GM19438 (cell line): ENCODE results near the gene BLZF1.
"Not testable (repeated sequence)": the region's sequence is repeated elsewhere in the genome, so short reads cannot be mapped to it uniquely, and the experiment has no call there.

Experiments
- ATAC-seq: cut with Tn5 transposase; IDR thresholded peaks from one replicate; pipeline ENCODE4 v1.9.1; 2021; ENCODE audit warnings: low read depth; ENCODE audit not compliant: unreplicated experiment

Gene BLZF1

DNA sequence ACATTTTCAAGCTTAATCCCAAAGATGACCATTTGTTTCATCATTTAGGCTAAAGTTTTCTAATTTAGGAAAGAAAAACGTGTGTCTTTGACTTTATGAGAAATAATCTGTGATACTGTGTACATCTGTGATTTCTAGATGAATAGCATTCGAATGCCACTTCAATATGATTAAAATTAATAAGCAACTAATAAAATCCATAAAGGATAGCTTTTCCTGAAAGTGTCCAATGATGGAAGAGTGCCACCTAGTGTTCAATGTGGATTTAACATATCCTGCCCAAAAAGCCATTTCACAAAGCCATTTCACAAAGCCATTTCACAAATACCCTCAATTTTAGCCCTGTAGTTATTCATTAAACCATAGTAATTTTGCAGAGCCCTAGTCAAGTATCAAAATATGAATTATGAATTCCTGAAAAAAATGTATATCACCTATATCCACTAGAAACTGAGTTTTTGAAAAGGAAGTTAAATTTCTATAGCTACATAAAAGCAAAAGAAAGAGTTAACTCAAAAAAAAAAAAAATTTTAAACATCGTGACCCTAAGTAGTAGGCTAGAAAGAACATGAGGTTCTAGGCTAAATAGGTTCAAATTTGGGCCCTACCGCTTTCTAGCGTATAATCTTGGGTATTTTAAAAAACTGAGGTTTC, 19.5 kb upstream of the BLZF1 start:
- ATAC-seq: no peak

DNA sequence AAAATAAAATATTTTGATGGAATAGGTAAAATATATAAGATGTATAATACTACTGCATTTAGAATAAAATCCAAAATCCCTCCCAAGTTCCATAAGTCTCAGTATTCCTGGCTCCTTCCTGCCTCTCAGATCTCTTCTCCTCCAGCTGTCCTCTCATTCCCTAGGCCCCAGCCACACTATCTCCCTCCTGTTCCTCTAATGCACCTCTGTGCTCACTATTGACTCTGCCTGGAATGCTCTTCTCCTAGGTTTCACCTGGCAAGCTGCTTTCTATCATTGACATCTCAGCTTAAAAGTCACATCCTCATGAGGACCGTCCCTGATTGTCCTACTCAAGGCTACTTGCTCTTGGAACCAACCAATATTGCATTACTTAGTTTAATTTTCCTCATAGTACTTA, 7.6 kb upstream of the BLZF1 start:
- no peak for ATAC-seq

DNA sequence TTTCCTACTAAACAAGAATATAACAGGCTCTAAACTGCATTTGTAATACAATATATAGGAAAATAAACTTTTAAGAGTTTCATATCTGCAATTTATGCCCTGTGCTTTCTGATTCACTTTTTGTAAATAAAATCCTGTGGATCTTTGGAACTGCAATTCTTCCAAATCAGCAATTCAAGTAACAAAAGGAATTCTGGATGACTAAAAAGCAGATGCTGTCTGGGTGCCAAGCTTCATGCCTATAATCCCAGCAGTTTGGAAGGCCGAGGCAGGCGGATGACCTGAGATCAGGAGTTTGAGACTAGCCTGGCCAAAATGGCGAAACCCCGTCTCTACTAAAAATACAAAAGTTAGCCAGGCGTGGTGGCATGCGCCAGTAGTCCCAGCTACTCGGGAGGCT, 6.7 kb upstream of the BLZF1 start:
- ATAC-seq: no peak

DNA sequence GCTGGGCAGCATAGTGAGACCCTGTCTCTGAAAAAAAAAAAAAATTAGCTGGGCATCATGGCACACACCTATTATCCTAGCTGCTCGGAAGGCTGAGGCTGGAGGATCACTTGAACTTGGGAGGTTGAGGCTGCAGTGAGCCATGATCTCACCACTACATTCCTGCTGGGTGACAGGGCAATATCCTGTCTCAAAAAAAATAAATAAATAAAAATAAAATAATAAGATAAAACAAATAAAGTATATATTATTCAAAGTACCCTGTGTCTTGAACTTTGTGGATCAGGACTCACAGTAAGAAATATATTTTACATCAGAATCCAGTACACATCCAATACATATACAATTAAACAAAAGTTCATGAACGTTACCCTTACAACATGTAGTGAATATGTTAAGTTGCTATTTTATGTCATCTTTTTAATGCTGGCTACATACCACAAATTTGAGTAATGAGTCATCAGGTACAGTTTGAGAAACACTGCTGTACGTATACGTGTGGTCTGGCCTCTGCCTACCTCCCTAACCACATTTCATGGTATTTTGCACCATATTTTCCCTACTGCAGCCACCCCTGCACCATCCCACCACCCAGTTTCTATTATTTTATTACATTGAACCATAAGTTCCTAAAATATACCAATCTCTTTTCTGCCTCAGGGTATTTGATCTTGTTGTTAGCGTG, 4.8 kb upstream of the BLZF1 start:
- ATAC-seq: no peak

DNA sequence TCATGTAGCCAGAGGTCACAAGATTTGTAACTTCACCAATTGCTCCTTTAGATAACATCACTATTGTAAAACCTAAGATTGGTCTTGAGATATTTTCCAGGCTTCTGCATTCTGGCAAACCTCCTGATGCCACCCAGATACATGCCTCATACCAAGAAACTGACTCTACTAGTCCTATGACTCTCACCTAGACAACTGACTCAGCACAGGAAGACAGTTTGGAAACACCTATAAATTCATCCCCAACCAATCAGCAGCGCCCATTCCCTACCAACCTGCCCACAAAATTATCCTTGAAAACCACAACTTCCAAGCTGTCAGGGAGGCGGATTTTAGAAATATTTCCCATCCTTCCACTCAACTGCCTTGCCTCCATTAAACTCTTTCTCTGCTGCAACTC, 3.0 kb upstream of the BLZF1 start:
- ATAC-seq: no peak

DNA sequence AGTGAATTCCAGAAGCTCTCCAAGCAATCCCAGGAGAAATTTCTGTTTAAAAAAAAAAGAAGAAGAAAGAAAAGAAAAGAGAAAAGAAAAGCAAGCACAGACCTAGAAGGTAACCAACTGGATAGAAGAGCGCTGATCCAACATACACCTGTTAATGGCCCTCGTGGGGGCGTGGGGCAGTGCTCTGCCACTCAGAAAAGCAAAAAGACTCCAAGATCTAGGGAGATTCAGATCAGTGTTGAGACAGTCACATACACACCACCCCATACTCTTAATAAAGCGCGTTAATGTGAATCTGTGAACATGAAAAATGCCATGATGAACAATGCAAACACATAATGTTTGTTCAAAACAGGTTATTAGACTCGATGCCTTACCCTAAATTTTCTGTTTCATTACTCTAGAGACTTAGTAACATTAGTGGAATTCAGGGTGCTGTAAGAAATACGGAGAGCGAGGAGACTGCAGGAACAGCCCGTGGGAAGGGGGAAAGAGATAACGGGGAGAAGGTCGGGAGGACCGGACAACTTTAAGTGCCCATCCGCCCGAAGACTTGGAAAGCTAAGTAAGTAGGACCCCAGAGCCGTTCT, 804 bp upstream of the BLZF1 start:
- no peak for ATAC-seq

DNA sequence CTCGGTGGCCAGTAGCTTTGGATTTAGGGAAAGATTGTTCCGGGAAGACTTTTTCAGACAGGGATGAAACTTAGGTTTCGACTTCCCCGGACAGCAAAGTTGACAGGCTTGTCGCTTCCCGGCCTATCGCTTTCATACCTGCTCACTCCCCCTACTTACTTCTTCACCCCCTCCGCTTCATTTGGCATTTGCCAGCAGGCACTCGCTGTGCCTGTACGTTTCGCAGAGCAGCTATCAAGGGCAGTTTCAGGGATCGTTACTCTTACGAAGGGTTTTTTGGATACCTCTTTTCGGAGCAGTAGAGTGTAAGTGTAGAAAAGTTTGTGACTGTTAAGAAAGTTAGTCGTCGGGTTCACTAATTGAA, 393 bp downstream of the BLZF1 start:
- ATAC-seq: no peak

DNA sequence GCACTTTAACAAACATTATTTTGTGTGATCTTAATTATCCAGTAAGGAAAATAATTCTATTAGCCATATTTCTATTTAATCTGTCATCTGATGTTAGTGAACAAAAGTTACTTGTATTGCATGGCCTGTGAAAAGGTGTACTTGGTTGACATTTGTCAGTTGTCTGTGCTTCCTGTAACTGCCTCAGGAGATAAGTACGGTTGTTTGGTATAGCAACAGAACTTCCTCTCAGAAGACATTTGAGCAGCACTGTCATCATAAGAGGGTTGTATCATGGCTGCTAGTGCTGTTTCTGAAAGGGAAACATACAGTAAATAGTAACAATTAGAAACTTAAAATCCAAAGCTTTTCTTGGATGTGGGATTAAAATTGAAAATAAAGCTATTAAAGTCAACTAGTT, 3.4 kb downstream of the BLZF1 start:
- no peak for ATAC-seq

DNA sequence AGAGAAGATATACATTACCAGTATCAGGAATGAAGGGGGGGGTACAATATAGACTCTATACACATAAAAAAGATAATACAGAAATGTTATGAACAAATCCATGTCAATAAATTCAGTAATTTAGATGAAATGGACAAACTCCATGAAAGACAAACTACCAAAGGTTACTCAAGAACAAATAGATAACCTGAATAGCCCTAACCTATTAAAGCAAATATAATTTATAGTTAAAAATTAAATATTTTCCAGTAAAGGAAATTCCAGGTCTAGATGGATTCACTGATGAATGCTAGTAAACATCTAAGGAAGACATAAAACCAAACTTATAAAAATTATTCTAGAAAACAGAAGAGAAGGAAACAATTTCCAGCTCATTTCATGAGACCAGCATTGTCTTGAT, 13.2 kb downstream of the BLZF1 start:
- ATAC-seq: no peak

DNA sequence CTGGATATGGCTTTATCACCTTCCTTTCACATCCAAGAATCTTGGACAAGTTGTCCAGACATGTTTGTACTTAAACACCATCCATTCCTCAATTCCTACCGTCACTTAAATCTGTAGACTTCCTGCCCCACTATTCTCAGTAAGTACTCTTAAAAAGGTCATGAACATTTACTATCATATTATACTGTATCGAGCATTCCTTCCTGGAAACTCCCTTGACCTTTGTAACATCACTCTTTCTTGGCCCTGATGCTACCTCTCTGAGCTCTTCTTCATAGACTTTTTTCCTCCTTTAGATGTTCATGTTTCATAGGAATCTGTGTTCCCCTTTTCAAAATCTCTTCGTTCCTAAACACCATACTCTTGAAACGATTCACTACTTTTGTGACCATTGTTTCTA, 15.5 kb downstream of the BLZF1 start:
- ATAC-seq: no peak

DNA sequence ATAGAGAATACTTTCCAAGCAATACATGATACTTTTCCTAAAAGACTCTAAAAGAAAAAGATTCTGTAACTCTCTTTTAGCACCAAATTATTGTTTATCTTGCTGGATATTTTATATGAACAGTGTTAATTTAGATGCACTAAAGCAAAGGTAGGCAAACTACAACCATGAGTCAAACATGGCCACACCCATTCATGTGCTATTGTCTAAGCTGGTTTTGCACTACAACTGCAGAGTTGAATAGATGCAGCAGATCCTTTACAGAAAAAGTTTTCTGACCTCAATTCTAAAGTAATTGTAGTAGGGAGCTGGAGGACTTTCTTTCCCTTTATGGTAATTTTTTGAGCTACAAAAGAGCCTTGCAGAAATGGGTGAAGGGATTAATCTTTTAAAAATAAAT, 19.4 kb downstream of the BLZF1 start:
- no peak for ATAC-seq

DNA sequence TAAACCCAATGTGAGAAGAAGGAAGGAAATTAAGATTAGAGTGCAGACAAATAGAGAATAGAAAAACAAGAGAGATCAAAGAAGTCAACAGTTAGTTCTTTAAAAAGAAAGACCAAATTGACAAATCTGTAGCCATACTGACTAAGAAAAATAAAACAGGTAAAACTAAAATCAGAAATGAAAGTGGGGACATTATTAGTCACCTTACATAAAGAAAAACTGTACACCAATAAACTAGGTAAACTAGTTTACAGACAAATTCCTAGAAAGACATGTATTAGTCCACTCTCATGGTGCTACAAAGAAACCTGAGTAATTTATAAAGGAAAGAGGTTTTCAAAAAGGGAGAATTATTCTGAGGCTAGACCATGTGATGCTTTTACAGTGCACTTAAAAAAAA, 22.3 kb downstream of the BLZF1 start:
- no peak for ATAC-seq

DNA sequence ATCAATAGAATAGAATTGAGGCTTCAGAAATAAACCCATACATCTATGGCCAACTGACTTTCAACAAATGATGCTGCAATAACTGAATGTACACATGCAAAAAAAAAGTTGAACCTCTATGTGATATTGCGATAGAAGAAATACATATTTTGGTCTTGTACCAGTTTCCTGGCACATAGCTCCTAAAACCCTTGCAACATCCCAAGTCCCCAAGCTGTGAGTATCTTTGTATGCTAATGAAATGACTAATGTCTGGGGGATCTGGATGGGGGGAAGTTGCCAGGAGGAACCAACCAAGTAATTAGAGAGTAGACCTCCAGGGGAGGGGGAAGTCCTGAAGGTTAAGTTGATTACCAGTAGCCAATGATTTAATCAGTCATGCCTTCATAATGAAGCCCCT, 24.4 kb downstream of the BLZF1 start:
- no peak for ATAC-seq

DNA sequence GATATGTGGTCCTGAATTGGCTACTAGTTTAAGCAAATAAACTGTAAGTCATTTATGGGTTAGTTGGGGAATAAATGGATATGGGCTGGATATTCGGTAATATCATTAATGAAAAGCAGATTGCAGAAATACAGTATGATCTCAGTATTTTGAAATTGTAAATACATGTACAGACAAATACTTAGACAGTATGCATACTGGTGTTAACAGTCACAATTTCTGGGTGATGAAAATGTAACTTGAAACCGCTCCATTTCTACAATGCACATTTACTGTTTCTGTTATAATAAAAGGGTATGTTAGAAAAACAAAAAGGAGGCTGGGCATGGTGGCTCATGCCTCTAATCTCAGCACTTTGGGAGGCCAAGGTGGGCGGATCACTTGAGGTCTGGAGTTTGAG, 28.0 kb downstream of the BLZF1 start:
- ATAC-seq: no peak

DNA sequence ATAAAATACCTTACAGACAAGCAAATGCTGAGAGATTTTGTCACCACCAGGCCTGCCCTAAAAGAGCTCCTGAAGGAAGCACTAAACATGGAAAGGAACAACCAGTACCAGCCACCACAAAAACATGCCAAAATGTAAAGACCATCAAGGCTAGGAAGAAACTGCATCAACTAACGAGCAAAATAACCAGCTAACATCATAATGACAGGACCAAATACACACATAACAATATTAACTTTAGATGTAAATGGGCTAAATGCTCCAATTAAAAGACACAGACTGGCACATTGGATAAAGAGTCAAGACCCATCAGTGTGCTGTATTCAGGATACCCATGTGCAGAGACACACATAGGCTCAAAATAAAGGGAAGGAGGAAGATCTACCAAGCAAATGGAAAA, 34.6 kb downstream of the BLZF1 start:
- ATAC-seq: not testable (repeated sequence)

DNA sequence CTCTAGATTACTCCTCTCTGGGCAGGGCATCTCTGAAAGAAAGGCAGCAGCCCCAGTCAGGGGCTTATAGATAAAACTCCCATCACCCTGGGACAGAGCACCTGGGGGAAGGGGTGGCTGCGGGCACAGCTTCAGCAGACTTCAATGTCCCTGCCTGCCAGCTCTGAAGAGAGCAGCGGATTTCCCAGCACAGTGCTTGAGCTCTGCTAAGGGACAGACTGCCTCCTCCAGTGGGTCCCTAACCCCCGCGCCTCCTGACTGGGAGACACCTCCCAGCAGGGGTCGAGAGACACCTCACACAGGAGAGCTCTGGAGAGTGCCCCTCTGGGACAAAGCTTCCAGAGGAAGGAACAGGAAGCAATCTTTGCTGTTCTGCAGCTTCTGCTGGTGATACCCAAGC, 40.3 kb downstream of the BLZF1 start:
- not testable (repeated sequence) for ATAC-seq

DNA sequence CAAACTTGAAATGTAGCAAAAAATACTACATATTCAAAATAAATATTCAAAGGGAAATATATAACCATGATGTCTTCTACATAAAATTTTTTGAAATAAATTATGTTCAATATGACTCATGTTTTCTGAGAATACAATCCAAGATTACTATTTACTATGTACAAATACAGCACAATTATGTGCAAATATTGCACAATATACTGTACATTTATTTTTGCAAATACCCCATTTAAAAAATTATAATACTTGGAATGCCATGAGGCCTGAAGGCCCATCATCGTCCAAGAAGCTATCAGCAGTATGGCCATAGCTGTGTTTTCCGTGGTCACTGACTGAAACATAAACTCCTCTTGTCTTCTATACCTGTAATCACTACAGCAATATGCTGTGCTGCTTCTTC, 47.0 kb downstream of the BLZF1 start:
- no peak for ATAC-seq

DNA sequence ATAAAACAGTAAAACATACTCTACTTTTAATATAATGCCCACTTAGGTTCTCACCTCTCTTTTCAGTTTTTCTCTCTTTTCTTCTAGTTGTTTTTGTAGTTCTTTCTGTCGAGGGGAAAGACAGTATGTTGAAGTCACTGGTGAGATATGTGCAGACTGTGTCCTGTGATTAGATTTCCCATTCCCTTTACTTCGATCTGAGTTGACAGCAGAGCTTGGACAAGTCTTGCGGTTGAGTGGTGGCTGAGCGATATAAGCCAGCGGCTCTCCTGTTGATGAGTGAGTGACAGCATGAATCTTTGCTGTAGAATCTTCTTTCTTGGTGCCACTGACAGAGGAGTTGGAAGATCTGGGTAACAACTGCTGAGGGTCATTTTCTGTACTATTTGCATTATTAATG, 53.3 kb downstream of the BLZF1 start:
- no peak for ATAC-seq

DNA sequence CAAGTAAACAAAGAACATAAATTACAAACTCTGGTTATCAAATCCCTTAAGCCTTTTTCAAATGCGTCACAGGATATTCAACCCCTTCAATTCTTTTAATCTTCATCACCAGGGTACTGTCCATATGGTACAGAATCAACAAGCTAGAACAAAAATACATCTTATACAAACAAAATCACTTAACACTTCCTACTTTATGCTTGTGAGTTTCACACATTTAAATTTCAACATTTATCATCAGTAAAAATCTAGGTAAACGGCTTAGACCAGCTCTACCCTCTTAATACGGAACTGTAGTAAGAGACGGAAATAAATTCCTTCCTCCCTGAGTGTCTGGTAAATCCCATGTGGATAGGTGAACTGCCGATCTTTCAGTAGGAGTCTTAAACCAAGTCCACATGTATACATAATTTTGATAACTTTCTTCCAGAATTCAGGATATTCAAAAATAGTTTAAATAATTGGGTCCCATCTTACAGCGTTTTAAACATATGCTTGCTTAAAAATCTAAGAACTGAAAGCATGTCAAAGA, 58.2 kb downstream of the BLZF1 start:
- ATAC-seq: no peak

DNA sequence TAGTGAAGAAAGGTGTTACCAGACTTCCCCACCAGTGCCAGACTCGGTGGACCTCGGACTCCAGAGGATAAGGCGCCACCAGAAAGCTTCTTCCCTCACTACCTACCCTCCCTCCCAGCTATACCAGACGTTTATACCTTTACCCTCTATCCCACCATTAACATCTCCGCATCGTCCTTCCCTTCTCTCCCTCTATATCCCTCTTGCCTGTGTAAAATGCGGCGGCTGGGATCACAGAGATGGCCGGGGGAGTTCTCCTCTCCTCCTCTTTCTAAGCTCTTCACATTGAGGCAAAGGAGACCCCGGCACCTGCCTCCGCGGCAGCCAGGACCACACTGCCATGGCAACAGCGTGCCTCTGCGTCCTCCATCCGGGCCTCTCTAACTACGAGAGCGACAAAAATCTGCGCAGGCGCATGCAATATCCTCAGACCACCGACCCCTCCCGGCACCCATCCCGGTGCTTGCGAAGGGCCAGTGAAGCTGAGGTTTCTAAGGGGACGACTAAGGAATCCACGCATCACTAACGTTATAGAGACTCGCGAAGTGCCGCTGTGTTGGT, 59.2 kb downstream of the BLZF1 start, which contains the start of gene CCDC181:
Gene CCDC181 (minus strand): TSS at position 394 of the 561 bp plus-strand sequence. CDS start 2,547 bp downstream, outside the sequence.
- peak; percentile 60 for ATAC-seq
